Posterior vena cava (tissue), 2 donors: Measurements from ENCODE around the gene NKTR. TPM values are rescaled to one million over a fixed set of nuclear protein-coding genes. Genes with fewer than 3 reads are reported as not detected.

Experiments used
- total RNA-seq, 2 donors: library from RNA; stranded (reverse); fragmentation: NEBNext Ultra II Directional; extraction: Animal tissue kit (Norgen Biotek cat#: 25700); gene quantifications; one replicate each; pipeline ENCODE4 v1.2.1, GENCODE V29; 2021
- donor health status: DM: yes; HTN: yes; CAD: no.
- donor health status: DM: yes; HTN: yes; CAD: no.

Gene NKTR
- total RNA-seq, 2 donors from 2014 or later: 75.2 to 78.0 TPM

Other genes starting within 250 kb of the NKTR start
- not detected for gene LYZL4, start 190.1 kb upstream of the NKTR start, total RNA-seq
- 1 to 10 TPM; 1.3 to 2.2 TPM for gene VIPR1, start 98.0 kb upstream of the NKTR start, total RNA-seq
- gene SEC22C, start 18.7 kb upstream of the NKTR start, total RNA-seq: 10 to 100 TPM; 43.8 to 47.0 TPM
- 10 to 100 TPM; 15.4 to 16.8 TPM for gene SS18L2, start 9.8 kb upstream of the NKTR start, total RNA-seq
- gene ZBTB47, start 53.0 kb downstream of the NKTR start, total RNA-seq: 100 to 1,000 TPM in 1 of 2 donors, 10 to 100 TPM in 1; 83.8 to 109 TPM
- gene KLHL40, start 84.9 kb downstream of the NKTR start, total RNA-seq: not detected
- 1 to 10 TPM in 1 of 2 donors, under 1 TPM in 1; 0.65 to 1.0 TPM for gene HHATL, start 102.1 kb downstream of the NKTR start, total RNA-seq
- 1 to 10 TPM; 1.4 to 2.7 TPM for gene CCDC13, start 172.6 kb downstream of the NKTR start, total RNA-seq
- gene HIGD1A, start 203.8 kb downstream of the NKTR start, total RNA-seq: 100 to 1,000 TPM; 163 to 204 TPM
- gene ACKR2, start 208.8 kb downstream of the NKTR start, total RNA-seq: 10 to 100 TPM; 17.0 to 20.6 TPM